Heart left ventricle (tissue), 13 donors: ENCODE measurements around the gene PGS1.

ENCODE experiments used
- CTCF ChIP-seq, 12 donors: fragments of 200-600 bp; sonication (generic) in 4 of 12; IDR thresholded peaks; one replicate each; pipeline versions ENCODE4 v1.5.0 to v1.8.0; 2018 to 2022; ENCODE audit warnings: antibody characterized with exemption in 12 of 12, mild to moderate bottlenecking in 5 of 12
- POLR2A ChIP-seq, 2 donors: fragments of 450-650 bp; IDR thresholded peaks; one replicate each; pipeline ENCODE4 v1.6.1; 2017; ENCODE audit warnings: antibody characterized with exemption in 2 of 2, mild to moderate bottlenecking in 2 of 2, moderate library complexity in 2 of 2
- donor health status: ischemic (EF 13 %, LVEDD 7.1; RV severe dilation, severe dysfunction).
- donor health status: DM: no; HTN: yes; CAD: no.
- donor health status: DM: no; HTN: no; CAD: no.
- donor health status: ischemic (EF 25% LVEDD 6.9; RV normal size, moderate dysfunction).
- donor health status: ischemic (EF 25% LVEDD 5.7; RV mildly dilated, moderate dysfunction).
- donor health status: ischemic (EF 35%, LVEDD 5.7; RV mildly dilated, moderate dysfunction).
- donor health status: nonischemic (EF 11% LVEDD 7.7; RV severe dilation, severe dysfunction).
- donor health status: DM: yes; HTN: yes; CAD: no.
- donor health status: PGD.
- donor health status: ischemic (EF 29% LVEDD 5.4; RV normal size, mild dysfunction).
- donor health status: nonischemic (EF 23%, LVEDD 6.1; RV moderate dilation, normal function).

GRCh38 chr17:78374631-78375274 lies 3.7 kb upstream of the PGS1 start:
- TF ChIP-seq CTCF (IDR thresholded peaks at IDR 0.05): no peak
- TF ChIP-seq POLR2A (IDR thresholded peaks at IDR 0.05): no peak
